DND-41 (cell line): ENCODE data around the gene NUP188.
A peak's percentile ranks its signal among the peaks of the same experiment; 100 is the strongest.

Source experiments
- ATAC-seq: fragments of 200-7000 bp; cut with Tn5 transposase; 3 replicates; pipeline ENCODE4 v1.9.1; 2021; ENCODE audit warnings: low read depth; ENCODE audit not compliant: insufficient read depth
- DNase-seq: peaks from one replicate; pipeline ENCODE4 v3.0.0-alpha.2; 2020
- H2AFZ ChIP-seq: 2 replicates; pipeline ENCODE4 v1.6.0; 2012; ENCODE audit warnings: low read depth, low read length
- H3K27ac ChIP-seq: 2 replicates; pipeline ENCODE4 v1.5.1; 2012; ENCODE audit warnings: low read length, inconsistent platforms
- H3K27me3 ChIP-seq: fragments of 200-600 bp; sonication (generic); 2 replicates; pipeline ENCODE4 v1.6.0; 2012; ENCODE audit warnings: low read length, mild to moderate bottlenecking, inconsistent platforms; ENCODE audit not compliant: insufficient read depth, poor library complexity
- H3K36me3 ChIP-seq: 2 replicates; pipeline ENCODE4 v1.5.1; 2012; ENCODE audit warnings: low read length, inconsistent platforms; ENCODE audit not compliant: insufficient read depth
- H3K4me1 ChIP-seq: 2 replicates; pipeline ENCODE4 v1.5.1; 2012; ENCODE audit warnings: mild to moderate bottlenecking, low read length; ENCODE audit not compliant: insufficient read depth
- H3K4me2 ChIP-seq: 2 replicates; pipeline ENCODE4 v1.6.0; 2012; ENCODE audit warnings: mild to moderate bottlenecking, moderate library complexity, low read length, inconsistent platforms; ENCODE audit not compliant: insufficient read depth
- H3K4me3 ChIP-seq, 2 experiments: fragments of 200-600 bp in 1 of 2; shearing (Covaris generic) in 1 of 2; 2 replicates each; pipeline ENCODE4 v1.5.1; 2012 to 2016; ENCODE audit warnings: inconsistent platforms in 2 of 2, low read length in 2 of 2, mild to moderate bottlenecking in 2 of 2, low read depth in 1 of 2, moderate library complexity in 1 of 2
- H3K79me2 ChIP-seq: 2 replicates; pipeline ENCODE4 v1.6.0; 2012; ENCODE audit warnings: low read length, inconsistent platforms; ENCODE audit not compliant: insufficient read depth
- H3K9ac ChIP-seq: 2 replicates; pipeline ENCODE4 v1.6.0; 2012; ENCODE audit warnings: low read depth, mild to moderate bottlenecking, inconsistent platforms, low read length, moderate library complexity
- H3K9me3 ChIP-seq: 2 replicates; pipeline ENCODE4 v1.5.1; 2012; ENCODE audit warnings: low read length, moderate library complexity, mild to moderate bottlenecking, inconsistent platforms; ENCODE audit not compliant: insufficient read depth, severe bottlenecking
- H4K20me1 ChIP-seq: 2 replicates; pipeline ENCODE4 v1.6.0; 2012; ENCODE audit warnings: low read length; ENCODE audit not compliant: insufficient read depth
- CTCF ChIP-seq: IDR thresholded peaks from 2 replicates; pipeline ENCODE4 v1.5.1; 2012; ENCODE audit warnings: borderline replicate concordance, low read length, moderate library complexity, mild to moderate bottlenecking; ENCODE audit not compliant: poor library complexity, severe bottlenecking; ENCODE audit errors: extremely low read depth
- EZH2 ChIP-seq: IDR thresholded peaks from 3 replicates; pipeline ENCODE4 v1.6.1; 2012; ENCODE audit warnings: borderline replicate concordance, low read depth, mild to moderate bottlenecking, moderate library complexity, low read length, inconsistent platforms; ENCODE audit not compliant: severe bottlenecking

Gene NUP188

GRCh38 chr9:129021091-129021490, 73.6 kb downstream of the NUP188 start:
- Histone ChIP-seq H3K9ac (no peak overlapping the region), H2AFZ (no peak overlapping the region), H3K9me3 (no peaks in the 10 kb centered on the region), H4K20me1 (peaks cover 18% of the 10 kb centered on the region), H3K27ac (no peak overlapping the region), H3K36me3 (peaks cover 2% of the 10 kb centered on the region), H3K4me1 (peaks cover 5% of the 10 kb centered on the region), H3K79me2 (peaks cover 31% of the 10 kb centered on the region), H3K4me2 (no peak overlapping the region), H3K4me3 (no peak overlapping the region), H3K27me3 (no peaks in the 10 kb centered on the region)
- DNase-seq (no peak), ATAC-seq (peak; percentile 24; the same call in 1 of the 3 replicates)
- TF ChIP-seq CTCF (no peak), EZH2 (no peak)

GRCh38 chr9:129022037-129022436, 74.5 kb downstream of the NUP188 start:
- H4K20me1 ChIP-seq = peaks cover 27% of the 10 kb centered on the region

DNA sequence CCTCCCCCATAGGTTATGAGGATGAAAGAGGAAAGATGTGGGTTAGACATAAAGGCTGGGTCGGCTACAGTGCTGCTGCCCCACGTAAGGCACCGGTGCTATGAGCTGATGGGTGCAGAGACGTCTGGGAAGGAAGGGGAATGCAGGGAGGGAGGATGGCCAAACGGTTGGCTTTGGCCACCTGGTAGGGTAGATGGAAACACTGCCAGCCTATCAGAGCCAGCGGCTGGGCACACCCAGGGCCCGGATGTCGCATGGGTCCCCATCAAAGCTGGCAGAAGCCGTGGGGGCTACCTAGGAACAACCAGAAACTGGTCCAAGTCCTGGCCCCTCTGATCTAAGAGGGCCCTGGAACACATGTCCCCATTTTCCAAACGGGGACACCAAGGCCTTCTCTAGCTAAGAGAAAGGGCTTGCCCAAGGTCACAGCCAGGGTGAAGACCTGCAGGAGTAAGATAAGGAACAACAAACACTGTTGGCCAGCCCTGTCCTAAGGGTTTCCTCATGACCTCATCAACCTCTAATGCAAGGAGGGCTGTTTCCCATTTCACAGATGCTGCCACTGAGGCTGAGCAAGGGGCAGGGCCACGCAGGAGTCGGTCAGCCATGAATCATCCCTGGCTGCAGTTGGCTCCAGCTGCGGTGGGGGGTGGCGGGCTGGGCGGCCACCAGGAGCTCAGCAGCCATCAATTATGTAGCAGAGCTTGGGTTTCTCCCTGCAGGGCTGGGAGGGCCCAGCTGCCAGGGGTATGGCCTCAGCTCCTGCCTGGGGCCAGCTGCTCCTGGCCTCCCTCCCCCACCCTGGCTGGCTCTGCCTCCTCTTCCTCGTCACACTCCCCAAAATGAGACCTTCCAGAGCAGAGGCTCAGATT, 75.8 kb downstream of the NUP188 start:
- TF ChIP-seq CTCF = no peak
- TF ChIP-seq EZH2 = no peak
- Histone ChIP-seq H3K36me3 (peaks cover 3% of the 10 kb centered on the region), H3K4me2 (no peak overlapping the region), H3K4me1 (peaks cover 21% of the 10 kb centered on the region), H3K9ac (peak overlapping the region; percentile 26; the same call in 1 of the 2 replicates), H3K4me3 (no peak overlapping the region), H3K27ac (no peak overlapping the region), H3K79me2 (peaks cover 49% of the 10 kb centered on the region), H3K27me3 (no peaks in the 10 kb centered on the region), H4K20me1 (peaks cover 34% of the 10 kb centered on the region), H2AFZ (no peak overlapping the region), H3K9me3 (no peaks in the 10 kb centered on the region)
- DNase-seq (no peak), ATAC-seq (no peak)

More at GRCh38 chr9:129022037-129022436, 74.5 kb downstream of the NUP188 start:
- peaks cover 14% of the 10 kb centered on the region for H3K4me1 ChIP-seq
- no peak overlapping the region for H3K9ac ChIP-seq
- H3K9me3 ChIP-seq = no peaks in the 10 kb centered on the region
- H3K36me3 ChIP-seq = peaks cover 2% of the 10 kb centered on the region
- H2AFZ ChIP-seq = no peak overlapping the region
- no peak for TF ChIP-seq EZH2
- no peak for TF ChIP-seq CTCF
- ATAC-seq = no peak
- no peak overlapping the region for H3K27ac ChIP-seq
- no peak overlapping the region for H3K4me3 ChIP-seq
- H3K27me3 ChIP-seq = no peaks in the 10 kb centered on the region
- DNase-seq = no peak
- peaks cover 40% of the 10 kb centered on the region for H3K79me2 ChIP-seq
- no peak overlapping the region for H3K4me2 ChIP-seq
